HL-60/S4 treated with phorbol 12-myristate 13-acetate at 8.2 ng/mL for 4 days and 3 days (cell line): ENCODE data around the gene PLK5.
"Not testable (repeated sequence)": the region's sequence is repeated elsewhere in the genome, so short reads cannot be mapped to it uniquely, and the experiment has no call there.

ENCODE experiments used
- in situ Hi-C: fragments of 300-500 bp; cut with MboI; formaldehyde crosslinking; loops from 2 replicates; pipeline ENCODE4 v1.15.0; 2022; ENCODE audit warnings: low sequenced_read_pairs

PLK5 gene

GRCh38 chr19:1491114-1491848 is 32.6 kb upstream of the PLK5 start, which contains the start of gene REEP6:
REEP6 (plus strand) TSS chr19:1491181; CDS start chr19:1491270, 89 bp downstream.
- in situ Hi-C loops: no loop called here

GRCh38 chr19:1491849-1492170 is 32.1 kb upstream of the PLK5 start:
- in situ Hi-C loops: no loop called here

GRCh38 chr19:1492474-1493006 is 31.3 kb upstream of the PLK5 start:
- in situ Hi-C loops: no loop called here

- in situ Hi-C loops: no loop called here
Observed at GRCh38 chr19:1494115-1494815, 29.6 kb upstream of the PLK5 start.

GRCh38 chr19:1495051-1495798 is 28.7 kb upstream of the PLK5 start:
- in situ Hi-C loops: no loop called here

GRCh38 chr19:1495799-1496713 is 27.8 kb upstream of the PLK5 start:
- in situ Hi-C loops: no loop called here

- in situ Hi-C loops: no loop called here
Observed at GRCh38 chr19:1496714-1497577, 26.9 kb upstream of the PLK5 start.

- in situ Hi-C loops: no loop called here
Observed at GRCh38 chr19:1497578-1498235, 26.2 kb upstream of the PLK5 start.

GRCh38 chr19:1499231-1499630 is 24.6 kb upstream of the PLK5 start:
- in situ Hi-C loops: not testable (repeated sequence)

GRCh38 chr19:1501200-1501595 is 22.7 kb upstream of the PLK5 start:
- in situ Hi-C loops: no loop called here

GRCh38 chr19:1502433-1503088 is 21.3 kb upstream of the PLK5 start:
- in situ Hi-C loops: no loop called here

GRCh38 chr19:1503089-1503924 is 20.6 kb upstream of the PLK5 start:
- in situ Hi-C loops: no loop called here

GRCh38 chr19:1503925-1504773 is 19.7 kb upstream of the PLK5 start:
- in situ Hi-C loops: no loop called here

GRCh38 chr19:1505012-1505411 is 18.9 kb upstream of the PLK5 start:
- in situ Hi-C loops: no loop called here

- in situ Hi-C loops: no loop called here
Observed at GRCh38 chr19:1505991-1506881, 17.6 kb upstream of the PLK5 start.

- in situ Hi-C loops: no loop called here
Observed at GRCh38 chr19:1507192-1507660, 16.7 kb upstream of the PLK5 start.
